CD4-positive, alpha-beta T cell treated with Interferon gamma for 1 hour (primary cell): ENCODE data around the gene NAALADL2.
"Not testable (repeated sequence)": the region's sequence is repeated elsewhere in the genome, so short reads cannot be mapped to it uniquely, and the experiment has no call there.

Experiments
- DNase-seq: peaks from one replicate; pipeline ENCODE4 v3.0.0-alpha.2; 2020

NAALADL2 gene

GRCh38 chr3:175077216-175077615, 218.1 kb downstream of the NAALADL2 start:
- no peak for DNase-seq

- no peak for DNase-seq
Observed at GRCh38 chr3:175082631-175083030, 223.5 kb downstream of the NAALADL2 start.

- DNase-seq = not testable (repeated sequence)
Observed at GRCh38 chr3:175087128-175087527, 228.0 kb downstream of the NAALADL2 start.

- DNase-seq = no peak
Observed at GRCh38 chr3:175088766-175089380, 229.7 kb downstream of the NAALADL2 start.

- DNase-seq = no peak
Observed at GRCh38 chr3:175091426-175092114, 232.4 kb downstream of the NAALADL2 start.

GRCh38 chr3:175093748-175094147, 234.6 kb downstream of the NAALADL2 start:
- DNase-seq = no peak

GRCh38 chr3:175094344-175094743, 235.2 kb downstream of the NAALADL2 start:
- DNase-seq = no peak

GRCh38 chr3:175098644-175099043, 239.5 kb downstream of the NAALADL2 start:
- DNase-seq = no peak

GRCh38 chr3:175102161-175102560, 243.0 kb downstream of the NAALADL2 start:
- no peak for DNase-seq

GRCh38 chr3:175103298-175103697, 244.2 kb downstream of the NAALADL2 start:
- no peak for DNase-seq

- no peak for DNase-seq
Observed at GRCh38 chr3:175105066-175105465, 245.9 kb downstream of the NAALADL2 start.

GRCh38 chr3:175107231-175107630, 248.1 kb downstream of the NAALADL2 start:
- DNase-seq = no peak

GRCh38 chr3:175107995-175108394, 248.9 kb downstream of the NAALADL2 start:
- DNase-seq = no peak

- DNase-seq = no peak
Observed at GRCh38 chr3:175108613-175109151, 249.5 kb downstream of the NAALADL2 start.

GRCh38 chr3:175111036-175111435, 251.9 kb downstream of the NAALADL2 start:
- no peak for DNase-seq

GRCh38 chr3:175118382-175118941, 259.3 kb downstream of the NAALADL2 start:
- no peak for DNase-seq

GRCh38 chr3:175121225-175121624, 262.1 kb downstream of the NAALADL2 start:
- DNase-seq = no peak

- no peak for DNase-seq
Observed at GRCh38 chr3:175127075-175127662, 268.0 kb downstream of the NAALADL2 start.

GRCh38 chr3:175129126-175129525, 270.0 kb downstream of the NAALADL2 start:
- no peak for DNase-seq

- DNase-seq = no peak
Observed at GRCh38 chr3:175129571-175129970, 270.4 kb downstream of the NAALADL2 start.

GRCh38 chr3:175131866-175132265, 272.7 kb downstream of the NAALADL2 start:
- not testable (repeated sequence) for DNase-seq

- DNase-seq = not testable (repeated sequence)
Observed at GRCh38 chr3:175132706-175133105, 273.6 kb downstream of the NAALADL2 start.

GRCh38 chr3:175144368-175144767, 285.2 kb downstream of the NAALADL2 start:
- no peak for DNase-seq

- no peak for DNase-seq
Observed at GRCh38 chr3:175146258-175146657, 287.1 kb downstream of the NAALADL2 start.
